ENCODE measurements around the gene DDTL.
"Not testable (repeated sequence)": the region's sequence is repeated elsewhere in the genome, so short reads cannot be mapped to it uniquely, and the experiment has no call there.

The DDTL gene

DNA sequence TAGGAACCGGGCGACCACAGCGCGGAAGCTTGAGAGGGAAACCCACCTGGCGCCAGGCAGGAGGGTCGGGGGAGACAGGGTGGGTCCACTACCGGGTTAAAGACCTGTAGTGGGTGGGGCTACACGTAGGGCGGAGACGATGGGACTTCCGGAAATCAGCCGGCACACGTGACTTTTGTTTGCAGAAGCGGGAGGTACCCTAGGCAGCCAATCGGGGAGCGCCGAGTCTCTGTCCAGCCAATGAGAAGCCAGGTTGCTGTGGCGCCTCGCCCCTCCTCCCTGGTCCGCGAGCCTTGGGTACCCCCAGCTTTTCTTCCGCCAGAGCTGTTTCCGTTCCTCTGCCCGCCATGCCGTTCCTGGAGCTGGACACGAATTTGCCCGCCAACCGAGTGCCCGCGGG lies at the start of gene DDTL:
TSS of gene DDTL (plus strand) at position 321 of the 400 bp plus-strand sequence. CDS start at position 348, 27 bp downstream.
- not testable (repeated sequence) for DNase-seq (ENCODE audit: low spot score in 2 of 2); H3K4me3 Mint-ChIP-seq; H3K9me3 Mint-ChIP-seq; H3K27ac Mint-ChIP-seq
- ATAC-seq = peak; percentile 98
- Mint-ChIP-seq H3K4me1 (peaks cover 28% of the 10 kb centered on the region), H3K36me3 (peaks cover 28% of the 10 kb centered on the region)

DNA sequence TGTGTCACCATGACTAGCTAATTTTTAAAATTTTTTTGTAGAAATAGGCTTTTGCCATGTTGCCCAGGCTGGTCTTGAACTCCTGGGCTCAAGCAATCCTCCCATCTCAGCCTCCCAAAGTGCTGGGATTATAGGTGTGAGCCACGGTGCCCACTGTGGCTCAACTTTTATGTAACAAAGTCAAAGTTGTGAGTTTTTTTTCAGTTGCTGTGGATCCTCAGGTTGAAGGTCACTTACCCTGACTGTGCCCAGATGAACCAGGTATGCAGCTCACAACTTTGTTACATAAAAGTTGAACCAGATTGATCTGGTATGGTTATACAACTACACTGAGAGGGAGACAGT lies 46.4 kb upstream of the DDTL start:
- not testable (repeated sequence) for H3K9me3 Mint-ChIP-seq; ATAC-seq; H3K36me3 Mint-ChIP-seq; DNase-seq (ENCODE audit: low spot score in 2 of 2); H3K4me1 Mint-ChIP-seq; H3K27ac Mint-ChIP-seq; H3K4me3 Mint-ChIP-seq

DNA sequence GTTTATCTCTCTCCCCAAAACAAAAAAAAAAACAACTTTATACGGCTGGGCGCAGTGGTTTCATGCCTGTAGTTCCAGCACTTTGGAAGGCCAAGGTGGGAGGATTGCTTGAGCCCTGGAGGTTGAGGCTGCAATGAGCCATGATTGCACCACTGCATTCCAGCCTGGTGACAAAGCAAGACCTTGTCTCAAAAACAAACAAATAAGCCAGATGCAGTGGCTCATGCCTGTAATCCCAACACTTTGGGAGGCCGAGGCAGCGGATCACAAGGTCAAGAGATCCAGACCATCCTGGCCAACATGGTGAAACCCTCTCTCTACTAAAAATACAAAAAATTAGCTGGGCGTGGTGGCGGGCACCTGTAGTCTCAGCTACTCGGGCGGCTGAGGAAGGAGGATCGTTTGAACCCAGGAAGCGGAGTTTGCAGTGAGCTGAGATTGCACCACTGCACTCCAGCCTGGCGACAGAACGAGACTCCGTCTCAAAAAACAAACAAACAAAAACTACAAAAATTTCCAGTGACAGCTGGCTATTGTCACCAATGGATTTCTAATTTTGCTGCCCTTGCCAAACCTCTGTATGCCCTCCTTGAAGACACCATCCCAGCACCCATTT lies 45.0 kb upstream of the DDTL start:
- not testable (repeated sequence) for H3K4me1 Mint-ChIP-seq; DNase-seq (ENCODE audit: low spot score in 2 of 2); ATAC-seq; H3K27ac Mint-ChIP-seq; H3K36me3 Mint-ChIP-seq; H3K4me3 Mint-ChIP-seq; H3K9me3 Mint-ChIP-seq

DNA sequence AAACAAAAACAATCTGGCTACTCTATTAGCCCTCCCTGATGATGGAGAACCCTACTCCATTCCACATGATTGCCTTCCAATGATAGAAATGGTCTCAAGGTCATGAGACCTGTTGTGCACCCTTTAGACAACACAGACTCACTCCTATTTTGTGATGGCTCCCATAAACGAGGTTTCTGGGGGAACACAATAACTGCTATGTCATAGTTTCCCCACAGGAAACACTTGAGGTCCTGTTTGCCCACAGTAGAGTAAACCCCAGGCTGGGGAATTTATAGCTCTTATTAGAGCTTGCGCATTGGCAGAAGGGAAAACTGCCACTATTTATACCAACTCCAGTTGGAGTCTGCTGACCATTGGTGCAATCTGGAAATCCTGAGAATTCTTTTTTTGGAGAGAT lies 43.8 kb upstream of the DDTL start:
- Mint-ChIP-seq H3K27ac (no peak overlapping the region), H3K9me3 (peaks cover 5% of the 10 kb centered on the region), H3K4me3 (no peak overlapping the region), H3K36me3 (no peaks in the 10 kb centered on the region), H3K4me1 (no peaks in the 10 kb centered on the region)
- ATAC-seq = no peak
- DNase-seq (ENCODE audit: low spot score in 2 of 2) = no peak

DNA sequence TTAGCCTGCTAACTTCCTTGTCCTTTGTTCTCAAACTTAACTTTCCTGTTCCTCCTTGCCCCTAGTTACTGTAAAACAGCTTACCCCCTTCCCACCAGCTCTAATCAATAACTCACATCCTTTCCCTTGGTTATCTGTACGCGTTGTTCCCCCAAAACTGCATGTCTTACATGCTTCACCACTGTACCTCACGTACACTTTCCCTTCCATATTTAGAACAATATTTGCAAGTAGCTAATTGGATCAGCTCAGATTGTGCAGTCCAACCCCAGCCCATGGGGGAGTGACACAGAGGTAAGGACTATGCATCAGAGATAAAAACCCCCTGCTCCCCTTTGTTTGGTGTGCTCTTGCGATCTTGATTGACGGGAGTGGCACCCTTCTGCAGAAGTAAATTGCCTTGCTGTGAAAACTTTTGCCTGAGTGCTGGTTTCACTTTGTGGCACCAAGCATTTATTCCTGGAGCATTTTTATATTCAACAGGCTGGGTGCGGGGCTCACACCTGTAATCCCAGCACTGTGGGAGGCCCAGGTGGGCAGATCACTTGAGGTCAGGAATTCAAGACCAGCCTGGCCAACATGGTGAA lies 41.6 kb upstream of the DDTL start:
- H3K9me3 Mint-ChIP-seq = peaks cover 5% of the 10 kb centered on the region
- no peak overlapping the region for H3K4me3 Mint-ChIP-seq
- ATAC-seq (no peak), DNase-seq (ENCODE audit: low spot score in 2 of 2) (no peak)
- no peaks in the 10 kb centered on the region for H3K4me1 Mint-ChIP-seq
- H3K36me3 Mint-ChIP-seq = no peaks in the 10 kb centered on the region
- H3K27ac Mint-ChIP-seq = no peak overlapping the region

DNA sequence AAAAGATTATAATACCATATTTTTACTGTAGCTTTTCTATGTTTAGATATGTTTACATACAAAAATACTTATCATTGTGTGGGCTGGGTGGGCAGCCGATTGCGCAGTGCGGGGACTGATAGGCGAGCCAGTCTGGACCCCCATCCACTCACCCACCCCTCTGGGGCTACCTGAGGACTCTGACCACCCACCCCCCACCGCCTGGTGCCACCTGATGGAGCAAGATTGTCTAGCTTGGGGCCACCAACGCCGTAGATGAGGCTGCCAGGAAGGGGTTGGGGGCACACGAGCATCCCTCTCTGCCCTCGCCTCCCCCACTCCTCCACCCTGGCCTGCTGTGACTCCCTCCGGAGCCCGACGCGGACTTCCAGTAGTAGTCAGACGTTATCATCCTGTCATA lies 40.1 kb upstream of the DDTL start:
- H3K27ac Mint-ChIP-seq = no peak overlapping the region
- no peaks in the 10 kb centered on the region for H3K36me3 Mint-ChIP-seq
- H3K4me3 Mint-ChIP-seq = no peak overlapping the region
- DNase-seq (ENCODE audit: low spot score in 2 of 2) = no peak
- no peaks in the 10 kb centered on the region for H3K4me1 Mint-ChIP-seq
- no peak for ATAC-seq
- H3K9me3 Mint-ChIP-seq = peaks cover 5% of the 10 kb centered on the region

DNA sequence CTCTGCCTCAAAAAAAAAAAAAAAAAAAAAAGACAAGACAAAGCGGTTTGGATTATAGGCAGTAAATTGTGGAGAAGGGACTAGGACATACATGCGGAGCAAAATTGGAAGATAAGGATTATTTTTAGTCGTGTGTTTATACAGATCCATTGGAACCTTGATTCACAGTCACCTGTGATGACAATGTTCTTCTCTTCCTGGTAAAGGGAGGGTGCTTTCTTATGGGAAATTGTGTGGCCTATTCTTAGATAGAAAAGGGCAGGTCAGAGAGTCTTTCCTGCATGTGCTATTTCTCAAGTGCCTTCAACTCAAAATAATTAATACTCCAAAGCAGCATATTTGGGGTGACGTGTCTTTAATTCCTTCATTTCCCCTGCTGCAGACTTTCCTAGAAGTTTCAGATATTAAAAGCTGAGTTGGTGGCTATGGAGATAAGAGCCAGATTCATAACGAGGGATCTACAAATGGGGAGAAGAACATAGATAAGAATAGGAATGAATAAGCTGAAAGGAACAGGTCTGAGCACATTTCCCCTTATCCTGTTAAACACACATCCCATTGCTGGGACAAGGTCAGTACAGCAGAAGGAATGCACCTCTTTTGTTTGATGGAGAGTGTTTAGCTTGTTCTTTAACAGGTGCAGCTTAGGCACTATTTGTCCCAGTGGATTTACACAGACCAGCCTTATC lies 28.2 kb upstream of the DDTL start:
- DNase-seq (ENCODE audit: low spot score in 2 of 2) = no peak
- Mint-ChIP-seq H3K36me3 (no peaks in the 10 kb centered on the region), H3K4me1 (no peaks in the 10 kb centered on the region), H3K27ac (no peak overlapping the region), H3K9me3 (no peaks in the 10 kb centered on the region), H3K4me3 (no peak overlapping the region)
- ATAC-seq = no peak

DNA sequence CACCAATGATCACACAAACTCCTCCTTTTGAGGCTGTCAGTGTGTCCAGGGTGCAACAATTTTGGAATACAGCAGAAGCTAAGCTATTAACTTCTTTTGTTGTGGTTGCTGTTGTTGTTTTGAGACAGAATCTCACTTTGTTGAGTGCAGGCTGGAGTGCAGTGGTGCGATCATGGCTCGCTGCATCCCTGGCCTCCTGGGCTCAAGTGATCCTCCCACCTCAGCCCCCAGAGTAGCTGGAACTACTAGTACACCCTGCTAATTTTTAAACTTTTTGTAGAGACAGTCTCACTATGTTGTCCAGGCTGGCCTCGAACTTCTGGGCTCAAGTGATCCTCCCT lies 27.7 kb upstream of the DDTL start:
- H3K27ac Mint-ChIP-seq = no peak overlapping the region
- no peak for DNase-seq (ENCODE audit: low spot score in 2 of 2)
- no peaks in the 10 kb centered on the region for H3K4me1 Mint-ChIP-seq
- no peaks in the 10 kb centered on the region for H3K9me3 Mint-ChIP-seq
- no peaks in the 10 kb centered on the region for H3K36me3 Mint-ChIP-seq
- H3K4me3 Mint-ChIP-seq = no peak overlapping the region
- ATAC-seq = no peak

DNA sequence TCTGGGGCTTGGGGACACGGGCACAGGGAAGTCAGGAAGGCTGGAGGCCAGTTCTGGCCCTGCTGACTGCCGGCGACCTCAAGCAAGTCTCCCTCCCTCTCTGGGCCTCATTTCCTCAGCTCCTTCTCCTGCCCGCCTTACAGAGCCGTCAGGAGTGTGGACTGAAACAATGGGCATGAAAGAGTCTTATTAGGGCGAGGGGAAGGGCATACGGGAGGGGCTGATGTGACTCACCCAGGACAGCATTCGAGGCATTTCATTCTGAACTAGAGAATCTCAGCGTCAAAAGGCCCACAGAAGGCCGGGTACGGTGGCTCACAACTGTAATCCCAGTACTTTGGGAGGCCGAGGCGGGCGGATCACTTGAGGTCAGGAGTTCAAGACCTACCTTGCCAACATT lies 26.5 kb upstream of the DDTL start:
- not testable (repeated sequence) for H3K27ac Mint-ChIP-seq; H3K4me1 Mint-ChIP-seq; H3K9me3 Mint-ChIP-seq; H3K36me3 Mint-ChIP-seq; H3K4me3 Mint-ChIP-seq; ATAC-seq; DNase-seq (ENCODE audit: low spot score in 2 of 2)

DNA sequence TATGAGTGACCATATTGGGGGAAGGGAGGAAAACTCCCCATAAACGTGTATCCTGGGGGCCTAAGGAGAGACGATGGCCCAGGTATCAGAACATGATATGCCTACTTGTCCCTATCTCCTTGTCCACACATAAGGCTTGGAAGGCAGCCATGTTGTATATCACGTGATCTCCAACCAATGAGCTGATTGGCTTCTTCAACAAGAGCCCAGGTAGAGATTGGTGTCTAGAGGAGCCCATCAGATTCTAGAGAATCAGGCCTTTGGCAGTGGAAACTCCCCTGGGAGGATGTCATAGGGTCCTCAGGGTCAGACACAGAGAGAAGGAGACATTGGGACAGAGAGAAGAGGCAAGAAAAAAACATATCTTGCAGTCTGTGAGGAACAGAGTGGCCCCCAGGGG lies 19.3 kb upstream of the DDTL start:
- DNase-seq (ENCODE audit: low spot score in 2 of 2); H3K9me3 Mint-ChIP-seq; H3K36me3 Mint-ChIP-seq; H3K4me1 Mint-ChIP-seq; H3K4me3 Mint-ChIP-seq; ATAC-seq: not testable (repeated sequence)
- H3K27ac Mint-ChIP-seq = peak overlapping the region; percentile 41

DNA sequence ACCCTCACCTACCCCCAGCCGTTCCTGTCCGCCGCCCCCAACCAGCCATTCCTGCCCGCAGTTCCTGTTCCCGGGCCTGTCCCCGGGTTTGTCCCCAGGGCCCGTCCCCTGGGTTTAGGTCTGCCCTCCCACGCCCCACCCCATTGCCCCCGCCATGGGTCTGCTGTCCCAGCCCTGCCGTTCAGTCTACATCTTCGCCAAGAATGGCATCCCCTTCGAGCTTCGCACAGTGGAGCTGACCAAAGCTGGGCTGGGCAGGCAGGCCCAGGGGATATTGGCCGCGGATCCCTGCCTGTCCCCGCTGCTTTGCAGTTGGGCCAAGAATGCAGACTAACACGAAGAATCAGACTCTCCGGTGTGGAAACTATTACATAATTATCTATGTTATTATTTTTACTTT lies 16.9 kb upstream of the DDTL start:
- not testable (repeated sequence) for H3K9me3 Mint-ChIP-seq, H3K4me1 Mint-ChIP-seq, ATAC-seq

DNA sequence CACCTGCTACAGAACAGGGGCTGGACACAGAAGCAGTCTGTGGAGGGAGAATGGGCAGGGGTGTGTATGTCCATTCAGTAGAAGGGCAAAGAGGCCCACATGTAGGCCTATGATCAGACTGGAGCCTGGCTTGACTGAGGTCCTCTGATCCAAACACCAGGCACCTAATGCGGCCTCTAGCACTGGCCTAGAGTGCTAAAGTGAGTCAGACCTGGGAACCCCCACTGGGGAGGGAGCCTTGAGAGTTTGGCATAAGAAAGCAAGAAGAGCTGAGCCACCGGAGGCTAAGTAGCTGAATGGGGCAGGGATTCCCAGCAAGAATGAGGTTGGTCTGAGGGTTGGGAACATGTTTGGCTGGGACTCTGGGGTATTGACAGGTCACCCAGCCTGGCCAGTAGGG lies 15.3 kb upstream of the DDTL start:
- H3K36me3 Mint-ChIP-seq; DNase-seq (ENCODE audit: low spot score in 2 of 2); H3K4me3 Mint-ChIP-seq; H3K9me3 Mint-ChIP-seq: not testable (repeated sequence)
- Mint-ChIP-seq H3K4me1 (peaks cover 13% of the 10 kb centered on the region), H3K27ac (peak overlapping the region; percentile 51)
- ATAC-seq = peak; percentile 68

More for the DNA sequence above, 16.9 kb upstream of the DDTL start:
- not testable (repeated sequence) for H3K4me3 Mint-ChIP-seq; DNase-seq (ENCODE audit: low spot score in 2 of 2); H3K27ac Mint-ChIP-seq; H3K36me3 Mint-ChIP-seq

DNA sequence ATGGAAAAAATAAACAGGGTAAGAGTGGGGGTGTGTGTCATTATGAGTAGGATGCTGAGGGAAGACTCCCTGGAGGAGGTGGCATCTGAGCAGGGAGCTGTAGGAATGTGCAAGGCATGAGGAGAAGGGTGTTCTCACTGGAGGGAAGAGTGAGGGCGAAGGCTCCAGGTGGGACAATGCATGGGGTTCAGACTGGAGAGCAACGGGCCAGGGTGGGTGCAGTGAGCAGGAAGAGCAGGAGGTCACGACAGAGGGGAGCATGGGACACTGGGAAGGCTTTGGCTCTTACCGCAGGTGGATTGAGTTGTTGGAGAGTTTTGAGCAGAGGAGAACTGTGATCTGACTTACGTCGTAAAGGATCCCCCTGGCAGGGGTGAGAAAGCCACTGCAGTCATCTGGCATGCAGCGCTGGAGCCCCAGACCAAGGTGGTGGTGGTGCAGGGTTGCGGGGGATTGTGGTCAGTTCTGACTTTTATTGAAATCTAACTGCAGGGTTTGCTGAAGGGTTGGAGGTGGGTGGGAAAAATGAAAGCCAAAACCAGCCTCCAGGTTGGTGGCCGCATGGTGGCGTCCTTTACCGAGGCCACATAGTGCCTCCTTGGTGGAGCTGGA lies 13.8 kb upstream of the DDTL start:
- not testable (repeated sequence) for H3K27ac Mint-ChIP-seq; ATAC-seq; H3K4me3 Mint-ChIP-seq; DNase-seq (ENCODE audit: low spot score in 2 of 2); H3K36me3 Mint-ChIP-seq; H3K9me3 Mint-ChIP-seq
- H3K4me1 Mint-ChIP-seq = peaks cover 16% of the 10 kb centered on the region

DNA sequence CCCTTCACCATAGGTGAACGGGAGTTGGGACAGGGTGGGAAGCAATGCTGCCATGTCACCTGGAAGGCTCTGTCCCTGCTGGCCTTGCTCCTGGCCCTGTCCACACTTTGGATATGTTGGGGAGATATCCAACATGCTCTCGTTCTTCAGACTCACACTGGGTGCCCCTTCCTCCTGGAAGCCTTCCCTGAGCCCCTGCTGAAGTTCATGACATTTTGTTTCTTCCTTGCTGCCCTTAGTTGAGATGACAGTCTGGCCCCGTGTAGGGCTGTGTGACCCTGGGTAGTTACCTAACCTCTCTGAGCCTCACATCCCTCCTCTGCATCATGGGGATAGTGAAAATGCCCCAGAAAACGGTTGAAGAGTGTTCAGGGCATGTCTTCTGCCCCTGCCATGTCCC lies 13.2 kb upstream of the DDTL start:
- not testable (repeated sequence) for H3K27ac Mint-ChIP-seq; H3K36me3 Mint-ChIP-seq; DNase-seq (ENCODE audit: low spot score in 2 of 2); ATAC-seq; H3K4me3 Mint-ChIP-seq; H3K9me3 Mint-ChIP-seq
- H3K4me1 Mint-ChIP-seq = peaks cover 16% of the 10 kb centered on the region

DNA sequence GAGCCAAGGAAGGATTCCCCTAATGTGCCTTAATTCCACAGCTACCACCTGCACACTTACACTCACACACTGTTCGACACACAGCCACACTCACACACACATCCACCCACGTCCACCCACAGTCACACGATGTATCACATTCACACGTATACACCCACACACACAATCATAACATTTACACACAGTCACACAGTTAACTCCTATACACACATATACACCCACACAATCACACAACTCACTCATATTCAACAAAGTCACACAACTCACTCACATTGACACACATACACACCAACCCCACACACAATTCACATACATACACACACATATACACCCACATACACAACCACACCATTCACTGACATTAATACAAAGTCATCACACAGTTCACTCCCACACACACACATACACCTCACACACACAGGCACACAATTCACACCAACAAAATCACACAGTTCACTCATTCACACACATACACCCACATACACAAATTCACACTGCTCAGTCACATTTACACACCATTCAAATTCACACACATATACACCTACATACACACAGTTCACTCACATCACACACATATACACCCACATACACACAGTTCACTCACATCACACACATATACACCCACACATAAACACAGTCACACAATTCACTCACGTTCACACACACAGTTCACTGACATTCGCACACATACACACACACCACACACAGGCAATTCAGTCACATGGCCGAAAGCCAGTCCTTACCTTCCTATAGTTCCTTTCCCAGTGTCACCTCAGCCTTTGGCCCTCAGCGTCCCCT lies 12.3 kb upstream of the DDTL start:
- not testable (repeated sequence) for DNase-seq (ENCODE audit: low spot score in 2 of 2); ATAC-seq; H3K9me3 Mint-ChIP-seq; H3K36me3 Mint-ChIP-seq; H3K4me3 Mint-ChIP-seq
- Mint-ChIP-seq H3K4me1 (peaks cover 16% of the 10 kb centered on the region), H3K27ac (peak overlapping the region; percentile 5)

Data from stimulated activated effector memory CD8-positive, alpha-beta T cell treated with anti-CD3 and anti-CD28 coated beads, Interleukin-12 subunit alpha, Interleukin-12 subunit beta, amount 100 ng/mL, for 72 hours (primary cell).